Fibroblast of the aortic adventitia (primary cell): ENCODE measurements around the gene CIB2. TPM values are rescaled to one million over a fixed set of nuclear protein-coding genes. Genes with fewer than 3 reads are reported as not detected.

Source experiments
- DNase-seq: peaks from one replicate; pipeline ENCODE4 v3.0.0-alpha.2; 2010; ENCODE audit warnings: low read depth
- H3K4me3 ChIP-seq: 2 replicates; pipeline ENCODE4 v1.5.1; 2011; ENCODE audit warnings: low read depth, mild to moderate bottlenecking, control low read depth, low read length, moderate library complexity
- CTCF ChIP-seq: IDR thresholded peaks from 2 replicates; pipeline ENCODE4 v1.5.1; 2011; ENCODE audit warnings: mild to moderate bottlenecking, low read length, control low read depth, inconsistent platforms; ENCODE audit not compliant: insufficient read depth
- total RNA-seq: library from RNA; depleted of rRNA; stranded (reverse); fragments of >200 nt; gene quantifications from 2 replicates; pipeline ENCODE4 v1.2.3, GENCODE V29; 2012; ENCODE audit warnings: low replicate concordance

CIB2 gene
- total RNA-seq, 1 donor: 2.3 TPM

- peak overlapping the region; percentile 43 for H3K4me3 ChIP-seq
- no peak for TF ChIP-seq CTCF
- peak; percentile 41 for DNase-seq
These were observed 69.2 kb downstream of the CIB2 start for GRCh38 chr15:78061963-78062427.

GRCh38 chr15:78060232-78060631 lies 71.0 kb downstream of the CIB2 start:
- no peak for DNase-seq
- H3K4me3 ChIP-seq: no peak overlapping the region
- TF ChIP-seq CTCF: no peak

- no peak for TF ChIP-seq CTCF
- DNase-seq: no peak
- no peak overlapping the region for H3K4me3 ChIP-seq
These were observed 72.0 kb downstream of the CIB2 start for GRCh38 chr15:78059110-78059839.

- H3K4me3 ChIP-seq: no peak overlapping the region
- no peak for TF ChIP-seq CTCF
- DNase-seq: no peak
These were observed 72.8 kb downstream of the CIB2 start for GRCh38 chr15:78058401-78058935.

GRCh38 chr15:78057803-78058202 lies 73.4 kb downstream of the CIB2 start:
- DNase-seq: no peak
- H3K4me3 ChIP-seq: no peak overlapping the region
- no peak for TF ChIP-seq CTCF

GRCh38 chr15:78056714-78057269 lies 74.5 kb downstream of the CIB2 start:
- peak; percentile 69 for DNase-seq
- H3K4me3 ChIP-seq: no peak overlapping the region

More at GRCh38 chr15:78056714-78057269, 74.5 kb downstream of the CIB2 start:
- no peak for TF ChIP-seq CTCF
